Measurements from ENCODE around the gene STARD8.

DNA sequence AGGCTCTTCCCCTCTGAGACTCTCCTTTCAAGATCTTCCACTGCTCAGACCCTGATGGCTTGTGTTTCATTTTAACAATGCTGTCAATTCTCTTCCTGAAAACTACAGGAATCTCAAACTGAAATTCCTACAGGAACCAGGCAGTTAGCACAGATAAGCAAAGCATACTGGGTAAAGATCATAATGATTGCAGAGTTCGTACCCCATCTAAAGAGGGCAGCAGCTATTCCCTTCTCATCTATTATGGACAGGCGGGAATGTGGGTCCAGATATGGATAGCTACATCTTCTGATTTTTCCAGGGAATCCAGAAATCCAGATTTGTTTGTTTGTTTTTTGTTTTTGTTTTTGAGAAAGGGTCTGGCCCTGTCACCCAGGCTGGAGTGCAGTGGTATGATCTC, 83.8 kb downstream of the STARD8 start:
- TF ChIP-seq POLR2A (IDR thresholded peaks at IDR 0.05): no peak
- no peak for TF ChIP-seq CTCF (IDR thresholded peaks at IDR 0.05)
